PC-9 (cell line): ENCODE data around the gene LSP1. TPM values are rescaled to one million over a fixed set of nuclear protein-coding genes. Genes with fewer than 3 reads are reported as not detected.

Source experiments
- BruUV-seq: library from RNA; stranded (reverse); fragments of 400-500 nt; replicated peaks from 2 replicates; lab custom pipeline; 2021; lab: Mats Ljungman, UMichigan
- CTCF ChIA-PET: fragments of 300-600 bp; sonication (Branson Sonifier 250); formaldehyde crosslinking; loops from one replicate; lab custom pipeline; 2022; ENCODE audit warnings: antibody characterized with exemption; lab: Charles Lee
- POLR2A ChIA-PET: fragments of 300-600 bp; sonication (Branson Sonifier 250); formaldehyde crosslinking; loops from one replicate; lab custom pipeline; 2022; ENCODE audit warnings: antibody characterized with exemption; ENCODE audit not compliant: unreplicated experiment; lab: Charles Lee
- DNase-seq, 2 experiments: peaks; one replicate each; pipeline versions ENCODE4 v3.0.0 to v3.0.0-alpha.2; 2015 to 2022; ENCODE audit warnings: mixed read lengths in 1 of 2
- H2AFZ ChIP-seq: fragments of 200-600 bp; sonication (generic); 2 replicates; pipeline ENCODE4 v1.8.1; 2017; ENCODE audit warnings: antibody characterized with exemption
- H3F3A ChIP-seq: fragments of 200-600 bp; sonication (generic); 2 replicates; pipeline ENCODE4 v1.8.1; 2017; ENCODE audit warnings: antibody characterized with exemption, mild to moderate bottlenecking, low read depth; ENCODE audit not compliant: insufficient read depth
- H3K27ac ChIP-seq: fragments of 200-600 bp; sonication (generic); 2 replicates; pipeline ENCODE4 v1.6.1; 2016; ENCODE audit warnings: mixed run types
- H3K27me3 ChIP-seq: fragments of 200-600 bp; sonication (generic); 2 replicates; pipeline ENCODE4 v1.6.1; 2016; ENCODE audit warnings: low read depth, mixed run types; ENCODE audit not compliant: insufficient read depth
- H3K36me3 ChIP-seq: fragments of 200-600 bp; sonication (generic); 2 replicates; pipeline ENCODE4 v1.6.1; 2016; ENCODE audit warnings: low read depth, mixed run types
- H3K4me1 ChIP-seq: fragments of 200-600 bp; sonication (generic); replicated peaks from 2 replicates; pipeline ENCODE4 v1.6.1; 2016; ENCODE audit warnings: mixed run types; ENCODE audit not compliant: insufficient read depth
- H3K4me2 ChIP-seq: fragments of 200-600 bp; sonication (generic); 2 replicates; pipeline ENCODE4 v1.6.1; 2017; ENCODE audit warnings: mixed run types
- H3K4me3 ChIP-seq: fragments of 200-600 bp; sonication (generic); 2 replicates; pipeline ENCODE4 v1.6.1; 2016; ENCODE audit warnings: mixed run types
- H3K79me2 ChIP-seq: fragments of 200-600 bp; sonication (generic); 2 replicates; pipeline ENCODE4 v1.6.1; 2017; ENCODE audit warnings: low read depth, mixed run types
- H3K9me2 ChIP-seq: fragments of 200-600 bp; sonication (generic); 2 replicates; pipeline ENCODE4 v1.8.1; 2017; ENCODE audit warnings: mild to moderate bottlenecking; ENCODE audit not compliant: insufficient read depth
- H3K9me3 ChIP-seq: fragments of 200-600 bp; sonication (generic); 2 replicates; pipeline ENCODE4 v1.8.1; 2016; ENCODE audit warnings: low read depth; ENCODE audit not compliant: insufficient read depth
- H4K20me1 ChIP-seq: fragments of 200-600 bp; sonication (generic); 2 replicates; pipeline ENCODE4 v1.8.1; 2017; ENCODE audit not compliant: insufficient read depth
- CTCF ChIP-seq: fragments of 200-600 bp; sonication (generic); conservative IDR thresholded peaks from 2 replicates; pipeline ENCODE4 v1.6.1; 2017; ENCODE audit warnings: mixed run types, antibody characterized with exemption, mild to moderate bottlenecking, moderate library complexity
- EZH2 ChIP-seq: fragments of 200-600 bp; sonication (generic); IDR thresholded peaks from 2 replicates; pipeline ENCODE4 v1.8.0; 2017; ENCODE audit warnings: antibody characterized with exemption, low read depth
- intact Hi-C: fragments of 100-400 bp; cut with micrococcal nuclease; formaldehyde crosslinking; loops from one replicate; pipeline ENCODE4 v1.10.0; 2022; ENCODE audit not compliant: unreplicated experiment
- total RNA-seq: library from RNA; stranded (reverse); gene quantifications from 2 replicates; pipeline ENCODE4 v1.2.3, GENCODE V29; 2021

LSP1 gene
- total RNA-seq, 1 experiment from 2014 or later, result 2.6 TPM

GRCh38 chr11:1837171-1838076 lies 15.5 kb upstream of the LSP1 start:
- POLR2A ChIA-PET, result no interaction called here
- Histone ChIP-seq H3K36me3 (no peaks in the 10 kb centered on the region), H4K20me1 (no peaks in the 10 kb centered on the region), H3K27ac (no peak overlapping the region), H3K4me1 (peaks cover 28% of the 10 kb centered on the region), H3K79me2 (no peaks in the 10 kb centered on the region), H3K4me3 (no peak overlapping the region), H3K9me3 (no peaks in the 10 kb centered on the region), H3K9me2 (no peaks in the 10 kb centered on the region), H3K27me3 (no peaks in the 10 kb centered on the region), H3K4me2 (no peak overlapping the region), H2AFZ (no peak overlapping the region), H3F3A (no peaks in the 10 kb centered on the region)
- peak in 1 of 2 experiments; percentile 44 for DNase-seq
- intact Hi-C loops, result loop anchor here (2.0 kb wide), 1 partner anchor 45 kb away; no protein-coding TSS in a partner anchor
- peak; percentile 78 for TF ChIP-seq CTCF
- no peak for TF ChIP-seq EZH2
- no TSS peak for BruUV-seq
- CTCF ChIA-PET, result no interaction called here

GRCh38 chr11:1838077-1838425 lies 14.8 kb upstream of the LSP1 start:
- TF ChIP-seq EZH2, result no peak
- TF ChIP-seq CTCF, result peak; percentile 6; the same call in 1 of the 2 replicates
- no peak for DNase-seq
- Histone ChIP-seq H4K20me1 (no peaks in the 10 kb centered on the region), H3K9me3 (no peaks in the 10 kb centered on the region), H2AFZ (no peak overlapping the region), H3K4me1 (peaks cover 21% of the 10 kb centered on the region), H3K36me3 (no peaks in the 10 kb centered on the region), H3F3A (no peaks in the 10 kb centered on the region), H3K4me3 (no peak overlapping the region), H3K79me2 (no peaks in the 10 kb centered on the region), H3K9me2 (no peaks in the 10 kb centered on the region), H3K4me2 (no peak overlapping the region), H3K27ac (no peak overlapping the region), H3K27me3 (no peaks in the 10 kb centered on the region)
- CTCF ChIA-PET, result no interaction called here
- POLR2A ChIA-PET, result no interaction called here
- intact Hi-C loops, result no loop called here
- BruUV-seq, result no TSS peak

- no peak for DNase-seq
- Histone ChIP-seq H3K4me3 (no peak within 1 kb of the TSS), H3K4me1 (peaks cover 16% of the 10 kb centered on the region), H3K27me3 (no peaks in the 10 kb centered on the region), H3K9me2 (no peaks in the 10 kb centered on the region), H3K9me3 (no peaks in the 10 kb centered on the region), H2AFZ (no peak within 1 kb of the TSS), H3K4me2 (no peak within 1 kb of the TSS), H3F3A (no peaks in the 10 kb centered on the region), H4K20me1 (no peaks in the 10 kb centered on the region), H3K36me3 (no peaks in the 10 kb centered on the region), H3K79me2 (no peaks in the 10 kb centered on the region), H3K27ac (no peak within 1 kb of the TSS)
- intact Hi-C loops, result no loop called here
- CTCF ChIA-PET, result no interaction called here
- BruUV-seq, result no TSS peak
- TF ChIP-seq EZH2 (no peak), CTCF (no peak)
- POLR2A ChIA-PET, result no interaction called here
Observed at GRCh38 chr11:1838426-1839144, 14.3 kb upstream of the LSP1 start, which contains the start of gene TNNI2. Gene TNNI2, plus strand, starts transcription at chr11:1838981. Its CDS starts 716 bp downstream, at chr11:1839697.
